GM12872 (cell line): ENCODE measurements around the gene RASGRF2.

Experiments
- TF ChIP-seq, protein P1 (sequence below): IDR thresholded peaks from 3 replicates; pipeline ENCODE4 v1.5.1; 2011; ENCODE audit warnings: low read depth, mild to moderate bottlenecking, low read length, moderate library complexity; ENCODE audit not compliant: insufficient read depth

RASGRF2 gene

GRCh38 chr5:81007637-81008027, 47.5 kb downstream of the RASGRF2 start:
- TF ChIP-seq, protein P1, sequence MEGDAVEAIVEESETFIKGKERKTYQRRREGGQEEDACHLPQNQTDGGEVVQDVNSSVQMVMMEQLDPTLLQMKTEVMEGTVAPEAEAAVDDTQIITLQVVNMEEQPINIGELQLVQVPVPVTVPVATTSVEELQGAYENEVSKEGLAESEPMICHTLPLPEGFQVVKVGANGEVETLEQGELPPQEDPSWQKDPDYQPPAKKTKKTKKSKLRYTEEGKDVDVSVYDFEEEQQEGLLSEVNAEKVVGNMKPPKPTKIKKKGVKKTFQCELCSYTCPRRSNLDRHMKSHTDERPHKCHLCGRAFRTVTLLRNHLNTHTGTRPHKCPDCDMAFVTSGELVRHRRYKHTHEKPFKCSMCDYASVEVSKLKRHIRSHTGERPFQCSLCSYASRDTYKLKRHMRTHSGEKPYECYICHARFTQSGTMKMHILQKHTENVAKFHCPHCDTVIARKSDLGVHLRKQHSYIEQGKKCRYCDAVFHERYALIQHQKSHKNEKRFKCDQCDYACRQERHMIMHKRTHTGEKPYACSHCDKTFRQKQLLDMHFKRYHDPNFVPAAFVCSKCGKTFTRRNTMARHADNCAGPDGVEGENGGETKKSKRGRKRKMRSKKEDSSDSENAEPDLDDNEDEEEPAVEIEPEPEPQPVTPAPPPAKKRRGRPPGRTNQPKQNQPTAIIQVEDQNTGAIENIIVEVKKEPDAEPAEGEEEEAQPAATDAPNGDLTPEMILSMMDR = no peak

GRCh38 chr5:81010336-81011169, 50.4 kb downstream of the RASGRF2 start:
- TF ChIP-seq, protein P1 = no peak

- TF ChIP-seq, protein P1 = no peak
Measured at GRCh38 chr5:81014348-81014747, 54.2 kb downstream of the RASGRF2 start.

- TF ChIP-seq, protein P1 = no peak
Measured at GRCh38 chr5:81016116-81016515, 56.0 kb downstream of the RASGRF2 start.

GRCh38 chr5:81017320-81017719, 57.2 kb downstream of the RASGRF2 start:
- TF ChIP-seq, protein P1 = no peak

DNA sequence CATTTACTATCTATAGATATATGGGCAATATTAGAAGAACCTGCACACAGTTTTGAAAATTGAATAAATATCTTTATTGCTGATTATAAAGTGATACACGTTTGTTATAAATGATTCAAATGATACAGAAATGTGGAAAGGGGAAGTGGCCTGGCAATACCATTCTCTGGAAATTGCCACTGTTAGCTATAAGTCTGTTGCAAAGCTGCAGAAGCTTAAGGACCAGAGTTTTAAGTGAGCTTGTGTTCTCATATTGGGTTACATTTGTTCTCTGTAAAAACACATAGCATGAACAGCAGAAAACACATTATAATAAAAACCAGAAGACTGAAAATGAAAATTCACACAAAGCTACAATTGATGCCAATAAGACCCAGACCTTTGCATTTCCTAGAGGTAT, 59.6 kb downstream of the RASGRF2 start:
- TF ChIP-seq, protein P1 = no peak

GRCh38 chr5:81020478-81021167, 60.5 kb downstream of the RASGRF2 start:
- TF ChIP-seq, protein P1 = no peak
